SH-SY5Y (cell line): Measurements from ENCODE around the gene GALNT18.

Experiments
- GATA2 ChIP-seq: IDR thresholded peaks from 2 replicates; pipeline ENCODE4 v1.6.1; 2011; ENCODE audit warnings: mild to moderate bottlenecking, low read depth, low read length
- GATA3 ChIP-seq: IDR thresholded peaks from 2 replicates; pipeline ENCODE4 v1.6.1; 2011; ENCODE audit warnings: low read depth, mild to moderate bottlenecking, low read length, moderate library complexity

DNA sequence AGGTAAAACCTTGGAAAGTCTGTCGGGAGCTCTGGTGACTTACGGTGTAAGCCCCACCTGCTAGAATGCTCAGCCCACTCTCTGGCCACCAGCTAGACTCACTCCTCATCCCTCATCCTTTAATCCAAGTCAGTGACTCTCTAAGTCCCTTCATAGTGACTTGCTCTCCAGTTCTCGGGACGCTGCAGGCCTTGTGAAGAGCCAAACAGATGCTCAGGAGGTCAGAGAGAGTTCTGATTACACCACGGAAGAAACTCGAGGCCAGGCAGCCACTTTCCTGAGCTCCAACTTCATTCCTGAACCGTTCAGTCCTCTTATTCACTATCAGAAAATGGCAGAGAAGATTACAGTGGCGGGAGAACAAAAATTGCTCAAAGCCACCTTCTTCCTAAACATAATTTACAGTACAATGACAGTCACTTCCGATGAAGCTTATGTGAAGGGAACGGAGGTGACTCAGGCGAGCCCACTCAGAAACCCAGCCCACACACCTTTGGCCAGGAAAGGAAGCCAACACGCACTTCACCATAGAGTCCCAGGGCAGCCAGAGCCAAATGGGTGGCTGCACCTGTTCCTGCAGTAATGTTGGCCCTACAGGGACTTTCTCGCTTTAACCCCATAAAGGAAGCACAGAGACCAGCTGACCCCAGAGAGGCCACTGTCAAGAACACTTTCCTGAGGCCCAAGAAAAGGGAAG lies 100.4 kb downstream of the GALNT18 start:
- TF ChIP-seq GATA2 (no peak), GATA3 (no peak)
